ENCODE measurements around the gene CDK6. TPM values are rescaled to one million over a fixed set of nuclear protein-coding genes. Genes with fewer than 3 reads are reported as not detected.

The CDK6 gene
- total RNA-seq, 1 experiment from 2014 or later: 38.7 TPM

DNA sequence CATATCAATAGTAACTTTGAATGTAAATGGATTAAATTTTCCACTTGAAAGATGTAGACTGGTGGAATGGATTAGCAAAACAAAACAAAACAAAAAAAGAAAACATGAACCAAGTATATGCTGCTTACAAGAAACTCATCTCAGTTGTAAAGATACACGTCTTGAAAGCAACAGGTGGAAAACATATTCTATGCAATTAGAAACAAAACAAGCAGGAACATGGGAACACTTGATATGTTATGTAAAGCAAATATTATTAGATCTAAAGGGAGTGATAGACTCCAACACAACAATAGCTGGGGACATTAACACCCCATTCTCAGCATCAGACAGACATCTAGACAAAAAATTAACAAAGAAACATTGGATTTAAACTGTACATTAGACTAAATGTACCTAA is 46.4 kb upstream of the CDK6 start:
- Histone ChIP-seq H2AFZ (ENCODE audit: low read length) (no peak overlapping the region), H3K9ac (ENCODE audit: low read length) (no peak overlapping the region), H3K9me3 (ENCODE audit: low read length) (peaks cover 9% of the 10 kb centered on the region; the same call in 1 of the 2 replicates), H3K79me2 (ENCODE audit: low read length) (no peaks in the 10 kb centered on the region), H3K36me3 (ENCODE audit: low read depth, low read length) (no peaks in the 10 kb centered on the region; the same call in 1 of the 2 replicates), H3K4me3 (ENCODE audit: low read length) (no peak overlapping the region), H3K4me2 (ENCODE audit: low read length) (no peak overlapping the region), H3K27me3 (ENCODE audit: low read length) (no peaks in the 10 kb centered on the region), H4K20me1 (ENCODE audit: low read length) (no peaks in the 10 kb centered on the region), H3K4me1 (ENCODE audit: insufficient read depth, low read length) (no peaks in the 10 kb centered on the region), H3K27ac (ENCODE audit: low read length) (no peak overlapping the region), H3F3A (ENCODE audit: low read length, unreplicated experiment) (no peaks in the 10 kb centered on the region), H3K9me2 (replicated peaks; ENCODE audit: low read length) (no peaks in the 10 kb centered on the region)
- ATAC-seq (no peak), DNase-seq (no peak)
- POLR2A ChIA-PET (ENCODE audit: unreplicated experiment): no interaction called here
- intact Hi-C loops (cut with micrococcal nuclease): no loop called here
- CTCF ChIA-PET: no interaction called here
- no TSS peak for BruUV-seq (replicated peaks)
- TF ChIP-seq EZH2phosphoT487 (IDR thresholded peaks at IDR 0.05; ENCODE audit: borderline replicate concordance, low read length): no peak
- TF ChIP-seq, protein P1, sequence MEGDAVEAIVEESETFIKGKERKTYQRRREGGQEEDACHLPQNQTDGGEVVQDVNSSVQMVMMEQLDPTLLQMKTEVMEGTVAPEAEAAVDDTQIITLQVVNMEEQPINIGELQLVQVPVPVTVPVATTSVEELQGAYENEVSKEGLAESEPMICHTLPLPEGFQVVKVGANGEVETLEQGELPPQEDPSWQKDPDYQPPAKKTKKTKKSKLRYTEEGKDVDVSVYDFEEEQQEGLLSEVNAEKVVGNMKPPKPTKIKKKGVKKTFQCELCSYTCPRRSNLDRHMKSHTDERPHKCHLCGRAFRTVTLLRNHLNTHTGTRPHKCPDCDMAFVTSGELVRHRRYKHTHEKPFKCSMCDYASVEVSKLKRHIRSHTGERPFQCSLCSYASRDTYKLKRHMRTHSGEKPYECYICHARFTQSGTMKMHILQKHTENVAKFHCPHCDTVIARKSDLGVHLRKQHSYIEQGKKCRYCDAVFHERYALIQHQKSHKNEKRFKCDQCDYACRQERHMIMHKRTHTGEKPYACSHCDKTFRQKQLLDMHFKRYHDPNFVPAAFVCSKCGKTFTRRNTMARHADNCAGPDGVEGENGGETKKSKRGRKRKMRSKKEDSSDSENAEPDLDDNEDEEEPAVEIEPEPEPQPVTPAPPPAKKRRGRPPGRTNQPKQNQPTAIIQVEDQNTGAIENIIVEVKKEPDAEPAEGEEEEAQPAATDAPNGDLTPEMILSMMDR (conservative IDR thresholded peaks at IDR 0.05; ENCODE audit: low read depth, low read length): no peak
- TF ChIP-seq EZH2 (IDR thresholded peaks at IDR 0.05; ENCODE audit: low read length, unreplicated experiment): no peak

DNA sequence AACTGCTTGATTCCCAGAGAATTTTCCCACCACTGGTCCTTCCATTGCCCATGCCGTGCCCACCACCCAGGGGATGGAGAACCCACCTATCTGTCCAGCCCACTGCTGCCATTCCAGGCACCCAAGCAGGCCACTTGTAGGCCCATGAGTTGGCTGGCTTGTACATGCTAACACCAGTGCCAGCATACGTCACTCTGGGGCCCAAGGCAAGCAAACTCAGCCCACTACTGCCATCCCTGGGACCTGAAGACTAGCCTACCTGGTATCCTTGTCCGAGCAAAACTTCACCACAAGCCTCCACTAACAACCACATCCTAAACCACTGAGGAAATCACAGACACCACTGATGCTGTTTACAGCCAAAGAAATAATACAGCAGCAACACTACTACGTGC is 44.7 kb upstream of the CDK6 start:
- intact Hi-C loops (cut with micrococcal nuclease): no loop called here
- no peak overlapping the region for H3K4me3 ChIP-seq (ENCODE audit: low read length)
- DNase-seq: no peak
- peaks cover 9% of the 10 kb centered on the region; the same call in 1 of the 2 replicates for H3K9me3 ChIP-seq (ENCODE audit: low read length)
- H3K27ac ChIP-seq (ENCODE audit: low read length): no peak overlapping the region
- TF ChIP-seq, protein P1 (conservative IDR thresholded peaks at IDR 0.05; ENCODE audit: low read depth, low read length): no peak
- TF ChIP-seq EZH2phosphoT487 (IDR thresholded peaks at IDR 0.05; ENCODE audit: borderline replicate concordance, low read length) (no peak), EZH2 (IDR thresholded peaks at IDR 0.05; ENCODE audit: low read length, unreplicated experiment) (no peak)
- no peaks in the 10 kb centered on the region for H4K20me1 ChIP-seq (ENCODE audit: low read length)
- no peak overlapping the region for H2AFZ ChIP-seq (ENCODE audit: low read length)
- no peaks in the 10 kb centered on the region for H3K4me1 ChIP-seq (ENCODE audit: insufficient read depth, low read length)
- no peak overlapping the region for H3K9ac ChIP-seq (ENCODE audit: low read length)
- no peak overlapping the region for H3K4me2 ChIP-seq (ENCODE audit: low read length)
- H3K9me2 ChIP-seq (replicated peaks; ENCODE audit: low read length): no peaks in the 10 kb centered on the region
- ATAC-seq: no peak
- no peaks in the 10 kb centered on the region for H3K79me2 ChIP-seq (ENCODE audit: low read length)
- BruUV-seq (replicated peaks): no TSS peak
- no peaks in the 10 kb centered on the region for H3K27me3 ChIP-seq (ENCODE audit: low read length)
- CTCF ChIA-PET: no interaction called here
- POLR2A ChIA-PET (ENCODE audit: unreplicated experiment): no interaction called here
- no peaks in the 10 kb centered on the region for H3F3A ChIP-seq (ENCODE audit: low read length, unreplicated experiment)
- H3K36me3 ChIP-seq (ENCODE audit: low read depth, low read length): no peaks in the 10 kb centered on the region; the same call in 1 of the 2 replicates

DNA sequence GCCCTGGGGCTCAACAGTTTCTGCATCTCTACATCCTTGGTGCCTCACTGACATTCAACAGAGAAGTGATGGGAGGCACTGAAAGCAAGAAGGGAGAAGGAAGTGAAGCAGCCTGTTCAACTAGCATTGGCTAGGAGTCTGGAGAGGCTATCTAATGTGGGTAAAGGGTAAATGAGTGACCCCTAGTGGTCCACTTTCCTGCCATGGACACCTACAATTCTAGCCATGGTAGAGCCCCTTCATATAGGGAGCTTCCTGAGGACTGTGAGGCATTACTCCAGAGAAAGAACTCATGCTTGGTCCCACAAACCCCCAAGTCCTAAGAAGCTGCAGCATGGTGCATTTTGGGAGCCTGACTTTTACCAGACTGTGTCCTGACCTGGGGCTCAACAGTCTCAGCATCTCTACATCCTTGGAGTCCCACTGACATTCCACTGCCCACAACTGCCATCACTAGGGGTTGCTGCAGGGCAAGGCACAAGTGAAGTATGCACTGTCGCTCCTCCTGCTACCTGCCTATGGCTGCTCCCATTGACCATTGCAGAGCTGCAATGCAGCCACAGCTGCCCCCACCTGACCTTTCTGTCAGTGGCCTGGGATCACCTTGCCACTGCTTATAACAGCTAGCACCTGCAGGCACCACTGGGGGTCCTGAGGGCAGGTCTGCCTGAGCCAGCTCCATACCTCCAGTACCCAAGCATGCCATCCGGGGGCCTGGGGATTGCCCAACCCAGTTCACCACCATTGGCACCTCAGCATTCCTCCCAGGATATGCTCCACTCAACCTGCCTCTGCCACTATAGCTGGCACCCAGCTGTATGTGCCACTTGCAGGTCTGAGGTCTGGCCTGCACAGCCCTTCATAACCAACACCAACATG is 44.1 kb upstream of the CDK6 start:
- peak; percentile 49; the same call in 1 of the 2 replicates for ATAC-seq
- no peaks in the 10 kb centered on the region for H4K20me1 ChIP-seq (ENCODE audit: low read length)
- no peak overlapping the region for H3K9ac ChIP-seq (ENCODE audit: low read length)
- CTCF ChIA-PET: no interaction called here
- H3K9me2 ChIP-seq (replicated peaks; ENCODE audit: low read length): no peaks in the 10 kb centered on the region
- POLR2A ChIA-PET (ENCODE audit: unreplicated experiment): no interaction called here
- H3K9me3 ChIP-seq (ENCODE audit: low read length): peaks cover 9% of the 10 kb centered on the region; the same call in 1 of the 2 replicates
- BruUV-seq (replicated peaks): no TSS peak
- no peak overlapping the region for H3K4me2 ChIP-seq (ENCODE audit: low read length)
- no peaks in the 10 kb centered on the region for H3F3A ChIP-seq (ENCODE audit: low read length, unreplicated experiment)
- no peak overlapping the region for H3K27ac ChIP-seq (ENCODE audit: low read length)
- no peak overlapping the region for H2AFZ ChIP-seq (ENCODE audit: low read length)
- intact Hi-C loops (cut with micrococcal nuclease): no loop called here
- no peaks in the 10 kb centered on the region for H3K27me3 ChIP-seq (ENCODE audit: low read length)
- no peaks in the 10 kb centered on the region; the same call in 1 of the 2 replicates for H3K36me3 ChIP-seq (ENCODE audit: low read depth, low read length)
- H3K4me1 ChIP-seq (ENCODE audit: insufficient read depth, low read length): no peaks in the 10 kb centered on the region
- no peak overlapping the region for H3K4me3 ChIP-seq (ENCODE audit: low read length)
- no peaks in the 10 kb centered on the region for H3K79me2 ChIP-seq (ENCODE audit: low read length)
- TF ChIP-seq, protein P1 (conservative IDR thresholded peaks at IDR 0.05; ENCODE audit: low read depth, low read length): peak; percentile 37
- no peak for TF ChIP-seq EZH2phosphoT487 (IDR thresholded peaks at IDR 0.05; ENCODE audit: borderline replicate concordance, low read length)
- DNase-seq: peak; percentile 16
